Activated CD4-positive, CD25-positive, alpha-beta regulatory T cell treated with anti-CD3 and anti-CD28 coated beads, Interleukin-2, amount 50 U/mL, for 24 hours (primary cell): ENCODE measurements around the gene JAKMIP1.

Experiments
- ATAC-seq, 2 donors: fragments of 150-1000 bp; cut with Tn5 transposase; one replicate each; pipeline ENCODE4 v1.10.0; 2021; ENCODE audit warnings: mild to moderate bottlenecking in 1 of 2, moderate library complexity in 1 of 2

Gene JAKMIP1

DNA sequence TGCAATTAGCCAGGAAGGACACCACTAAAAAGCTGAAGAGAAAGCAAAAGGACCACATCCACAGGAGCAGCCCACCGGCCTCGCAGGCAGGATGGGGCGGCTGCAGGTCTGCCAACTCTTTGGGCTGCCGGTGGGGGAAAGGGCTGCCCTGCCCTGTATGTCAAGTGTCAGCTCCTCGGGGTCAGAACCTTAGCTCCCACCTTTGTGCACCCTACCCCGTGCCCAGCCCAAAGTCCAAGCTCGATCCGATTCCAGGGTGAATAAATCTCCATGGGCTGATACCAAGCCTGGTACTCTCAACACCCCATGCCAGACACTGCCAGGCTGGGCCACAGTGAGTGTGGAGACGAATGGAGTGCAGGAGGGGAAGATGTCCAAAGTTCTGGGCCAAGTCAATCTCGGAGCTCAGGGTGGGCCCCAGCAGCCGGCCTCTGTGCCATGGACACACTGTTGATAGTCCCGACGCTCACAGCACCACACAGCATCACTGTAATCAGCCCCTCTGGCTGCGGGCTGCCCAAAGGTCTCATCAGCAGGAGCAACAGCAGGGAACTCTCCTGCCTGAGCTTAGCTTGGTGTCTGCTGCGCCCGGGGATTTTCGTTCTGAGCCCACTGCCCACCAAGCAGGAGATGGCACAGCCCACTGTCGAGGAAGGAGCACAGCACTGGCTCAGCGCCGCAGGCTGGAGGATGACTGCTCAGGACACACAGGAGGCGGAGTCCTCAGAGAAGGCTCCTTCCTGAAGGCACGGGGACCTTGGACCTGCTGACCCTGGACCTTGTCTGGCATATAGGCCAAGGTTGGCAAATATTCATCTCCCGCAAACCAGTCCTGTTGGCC, 84.4 kb downstream of the JAKMIP1 start:
- ATAC-seq: no peak

- no peak for ATAC-seq
Observed at GRCh38 chr4:6115342-6115741, 85.0 kb downstream of the JAKMIP1 start.

GRCh38 chr4:6114601-6115000, 85.7 kb downstream of the JAKMIP1 start:
- ATAC-seq: no peak

- no peak for ATAC-seq
Observed at GRCh38 chr4:6114181-6114580, 86.2 kb downstream of the JAKMIP1 start.

DNA sequence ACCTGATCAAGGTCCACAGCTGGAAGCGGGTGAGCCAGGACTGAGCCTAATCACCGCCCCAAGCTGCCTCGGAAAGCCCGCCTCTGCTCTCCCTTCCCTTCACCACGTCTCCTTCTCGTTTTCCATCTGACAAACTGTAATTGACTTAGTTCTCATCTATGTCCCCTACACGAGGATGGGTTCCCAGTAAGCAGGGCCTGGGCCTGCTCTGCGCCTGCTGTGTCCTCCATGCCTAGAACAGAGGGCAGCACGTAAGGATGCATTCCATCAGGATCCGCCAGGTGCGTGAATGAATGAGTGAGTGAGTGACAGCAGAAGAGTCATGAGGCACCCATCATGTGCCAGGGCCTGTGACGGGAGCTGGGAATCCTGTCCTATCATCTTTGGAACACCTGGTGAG, 86.7 kb downstream of the JAKMIP1 start:
- no peak for ATAC-seq

DNA sequence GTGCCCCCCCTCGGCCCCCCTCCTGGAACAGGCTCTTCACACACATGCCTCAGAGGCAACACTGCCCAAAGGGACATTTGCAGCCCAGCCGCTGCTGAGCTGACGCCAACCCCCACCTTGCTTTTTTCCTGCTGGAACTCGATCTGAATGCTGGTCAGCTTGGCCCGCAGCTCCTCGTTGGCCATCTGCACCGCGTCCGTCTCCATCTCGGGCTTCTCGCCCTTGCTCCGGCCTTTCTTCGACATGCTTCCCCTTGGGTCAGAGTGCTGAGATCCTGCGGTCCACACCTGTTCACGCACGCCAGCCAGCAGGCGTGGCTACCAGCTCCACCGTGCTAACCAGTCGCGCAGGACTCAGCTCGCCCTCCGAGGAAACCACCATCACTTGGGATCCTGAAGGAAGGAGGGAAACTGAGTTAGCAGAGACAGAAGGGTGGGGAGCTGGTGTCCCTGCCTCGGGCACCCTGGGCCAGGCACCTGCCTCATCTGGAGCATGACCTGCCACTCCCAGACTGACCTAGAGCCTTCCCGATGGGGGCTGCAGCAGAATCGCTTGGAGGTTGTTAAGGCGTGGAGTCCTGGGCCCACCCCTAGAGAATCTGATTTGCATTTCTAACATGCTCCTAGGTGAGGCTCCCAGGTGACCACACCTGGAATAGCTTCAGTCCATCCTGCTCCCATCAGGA, 87.6 kb downstream of the JAKMIP1 start:
- no peak for ATAC-seq

DNA sequence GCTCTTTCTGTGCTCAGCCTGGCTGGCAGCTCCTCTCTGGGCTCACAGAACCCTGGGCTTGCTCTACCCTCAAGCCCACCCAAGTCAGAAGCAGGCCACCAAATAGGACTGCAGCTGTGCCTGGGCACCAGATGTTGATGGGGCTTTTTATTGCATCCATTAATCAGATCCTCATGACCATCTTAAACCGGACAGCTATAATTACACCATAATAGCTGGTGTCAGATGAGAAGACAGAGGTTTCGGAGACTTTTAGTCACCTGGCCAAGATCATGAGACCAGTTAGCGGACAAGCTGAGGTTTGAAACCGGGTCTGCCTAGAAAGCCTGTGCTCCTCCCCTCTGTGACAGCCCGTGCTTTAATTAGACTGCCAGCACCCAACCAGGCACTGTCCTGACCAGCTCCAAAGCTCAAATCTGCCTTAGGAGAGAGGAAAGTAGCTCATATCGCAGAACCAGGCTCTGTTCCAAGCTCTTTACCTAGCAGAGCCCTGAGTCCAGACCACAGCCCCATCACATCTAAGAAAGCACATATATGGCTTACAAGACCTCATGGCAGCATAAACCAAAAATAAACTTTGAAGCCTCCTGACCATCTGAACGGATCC, 88.9 kb downstream of the JAKMIP1 start:
- no peak for ATAC-seq

DNA sequence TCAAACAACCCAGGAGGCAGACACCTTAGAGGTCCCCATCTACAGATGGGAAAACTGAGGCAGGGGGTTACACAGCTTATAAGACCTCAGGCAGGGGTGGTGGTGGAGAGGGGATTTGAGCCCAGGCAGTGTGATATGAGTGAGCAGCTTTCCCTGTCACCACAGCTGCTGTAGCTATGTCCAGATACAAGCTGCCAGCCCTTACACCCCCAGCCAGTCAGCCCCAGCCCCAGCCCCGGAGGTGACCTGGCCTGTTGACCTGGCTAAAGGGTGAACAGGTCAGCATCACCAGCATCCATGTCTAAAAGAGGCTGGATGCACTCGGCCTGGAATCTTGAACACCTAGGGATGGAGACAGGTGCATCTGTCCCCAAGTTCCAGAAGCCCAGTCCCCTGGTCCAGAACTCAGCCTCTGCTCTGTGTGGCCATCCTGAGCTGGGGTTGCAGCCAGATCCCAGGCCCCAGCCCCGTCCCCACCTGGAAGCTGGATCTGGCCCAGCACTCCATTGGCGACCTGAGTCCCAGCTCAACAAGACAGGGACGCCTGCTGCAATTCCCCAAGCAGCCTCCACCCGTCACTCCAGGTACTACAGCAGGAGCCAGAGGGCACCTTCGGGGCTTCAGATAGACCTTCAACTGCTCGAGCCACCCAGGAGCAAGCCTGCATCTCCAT, 89.5 kb downstream of the JAKMIP1 start:
- ATAC-seq: no peak

DNA sequence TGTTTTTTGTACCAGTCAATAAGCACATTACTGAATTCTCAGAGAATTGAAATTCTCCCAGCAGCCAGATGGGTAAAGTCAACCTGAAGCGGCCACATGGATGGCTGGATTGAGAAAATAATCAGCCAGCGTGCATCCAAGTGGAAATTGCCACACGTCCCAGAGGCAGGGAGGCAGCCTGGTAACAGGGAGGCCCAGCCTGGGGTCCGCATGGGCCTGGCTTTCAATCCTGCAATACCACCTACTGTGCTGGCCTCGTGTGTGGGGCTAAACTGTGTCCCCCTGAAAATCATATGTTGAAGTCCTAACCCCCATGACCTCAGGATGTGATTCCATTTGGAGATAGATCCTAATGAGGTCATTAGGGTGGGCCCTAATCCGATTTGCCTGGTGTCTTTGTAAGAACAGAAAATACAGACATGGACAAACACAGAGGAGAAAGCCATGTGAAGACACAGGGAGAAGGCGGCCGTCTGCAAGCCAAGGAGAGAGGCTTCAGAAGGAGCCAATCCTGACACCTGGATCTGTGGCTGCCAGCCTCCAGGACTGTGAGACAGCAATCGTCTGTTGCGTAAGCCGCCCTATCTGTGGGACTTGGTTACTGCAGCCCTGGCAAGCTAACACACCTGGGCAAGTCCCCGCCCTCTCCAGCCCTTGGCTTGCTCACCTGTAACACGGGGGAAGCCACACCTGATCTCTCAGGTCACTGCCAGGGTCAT, 90.3 kb downstream of the JAKMIP1 start:
- ATAC-seq: no peak

GRCh38 chr4:6107886-6108285, 92.5 kb downstream of the JAKMIP1 start:
- no peak for ATAC-seq

GRCh38 chr4:6107114-6107791, 93.1 kb downstream of the JAKMIP1 start:
- ATAC-seq: no peak

DNA sequence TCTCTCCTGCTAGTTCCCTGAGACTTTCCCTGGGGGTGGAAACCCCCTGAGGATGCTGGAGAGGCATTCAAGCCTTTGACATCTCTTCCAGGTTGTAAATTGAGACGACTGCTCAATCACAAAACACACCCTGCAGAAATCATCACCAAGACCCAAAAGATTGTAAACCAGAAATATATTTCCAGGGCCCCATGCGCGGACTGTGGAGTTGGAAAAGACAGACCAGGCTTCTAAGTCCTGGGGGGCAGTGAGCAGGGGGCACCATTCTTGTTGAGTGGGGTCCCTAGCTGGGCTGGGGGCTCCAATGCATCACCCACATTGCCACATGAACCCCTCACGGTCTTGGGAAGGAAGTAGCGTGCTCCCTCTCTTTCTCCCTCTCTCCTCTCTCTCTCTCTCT, 94.2 kb downstream of the JAKMIP1 start:
- ATAC-seq: no peak

- no peak for ATAC-seq
Observed at GRCh38 chr4:6105311-6105911, 94.9 kb downstream of the JAKMIP1 start.

- ATAC-seq: no peak
Observed at GRCh38 chr4:6104541-6105130, 95.7 kb downstream of the JAKMIP1 start.

- no peak for ATAC-seq
Observed at GRCh38 chr4:6097581-6097980, 102.8 kb downstream of the JAKMIP1 start.

- ATAC-seq: no peak
Observed at GRCh38 chr4:6095897-6096296, 104.5 kb downstream of the JAKMIP1 start.

GRCh38 chr4:6095023-6095752, 105.2 kb downstream of the JAKMIP1 start:
- ATAC-seq: peak; percentile 44 to 73

GRCh38 chr4:6093671-6094070, 106.7 kb downstream of the JAKMIP1 start:
- ATAC-seq: no peak

- no peak for ATAC-seq
Observed at GRCh38 chr4:6092971-6093370, 107.4 kb downstream of the JAKMIP1 start.

DNA sequence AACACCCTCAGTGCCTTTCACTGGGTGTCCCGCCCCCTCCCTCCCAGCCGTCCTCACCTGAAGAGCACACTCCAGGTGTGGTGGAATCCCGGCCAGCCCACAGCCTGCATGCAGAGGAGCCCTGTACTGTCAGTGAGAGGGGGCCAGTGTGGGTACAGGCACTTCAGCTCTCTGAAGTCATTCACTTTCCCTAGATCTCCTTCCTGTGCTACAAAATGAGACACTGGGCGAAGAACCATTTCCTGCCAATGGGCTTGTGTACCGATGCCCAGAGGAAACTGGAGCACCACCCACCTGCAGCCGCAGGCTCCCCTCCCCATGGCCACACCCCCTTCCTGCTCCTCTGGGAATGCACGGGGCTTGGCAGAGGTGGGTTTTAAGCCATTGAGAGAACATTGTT, 108.2 kb downstream of the JAKMIP1 start:
- ATAC-seq: no peak
